BJ (cell line): ENCODE measurements around the gene MACIR. TPM values are rescaled to one million over a fixed set of nuclear protein-coding genes. Genes with fewer than 3 reads are reported as not detected.

Experiments used
- CTCF ChIA-PET: fragments of 350-600 bp; formaldehyde crosslinking; extraction: SDS; loops from one replicate; lab custom pipeline; 2021; ENCODE audit warnings: antibody characterized with exemption, inconsistent platforms; lab: Yijun Ruan, JAX
- POLR2A ChIA-PET: fragments of 300-600 bp; sonication (Branson Sonifier 250); formaldehyde crosslinking; extraction: SDS; loops from one replicate; lab custom pipeline; 2021; ENCODE audit warnings: antibody characterized with exemption; lab: Charles Lee
- DNase-seq: peaks from one replicate; pipeline ENCODE4 v3.0.0-alpha.2; 2011; ENCODE audit warnings: low read depth
- H3K27me3 ChIP-seq: 2 replicates; pipeline ENCODE4 v1.6.0; 2011; ENCODE audit warnings: low read length; ENCODE audit not compliant: control insufficient read depth, insufficient read depth
- H3K36me3 ChIP-seq: 2 replicates; pipeline ENCODE4 v1.5.1; 2011; ENCODE audit warnings: low read length; ENCODE audit not compliant: control insufficient read depth, insufficient read depth
- H3K4me3 ChIP-seq: 2 replicates; pipeline ENCODE4 v1.5.1; 2011; ENCODE audit warnings: low read depth, mild to moderate bottlenecking, control low read depth, low read length
- CTCF ChIP-seq: IDR thresholded peaks from 2 replicates; pipeline ENCODE4 v1.5.1; 2011; ENCODE audit warnings: low read depth, mild to moderate bottlenecking, control low read depth, inconsistent platforms, low read length, moderate library complexity; ENCODE audit not compliant: insufficient read depth
- polyA plus RNA-seq: library from polyadenylated mRNA; depleted of rRNA; stranded (reverse); fragments of >200 nt; gene quantifications from 2 replicates; pipeline ENCODE4 v1.2.3, GENCODE V29; 2011

Gene MACIR
- polyA plus RNA-seq, 1 experiment: 29.1 TPM

- Histone ChIP-seq H3K36me3 (no peaks in the 10 kb centered on the region), H3K4me3 (no peak overlapping the region), H3K27me3 (no peaks in the 10 kb centered on the region)
- ChIA-PET CTCF (interaction anchor here (0.5 to 6.4 kb wide), 18 partner anchors 8 to 254 kb away, joined by 3 to 64 read pairs (median 4); no protein-coding TSS in a partner anchor), POLR2A (interaction anchor here (0.6 kb wide), 1 partner anchor 26 kb away, joined by 13 read pairs; the partner anchor contains the start of gene MACIR)
- TF ChIP-seq CTCF: peak; percentile 76
- no peak for DNase-seq
Observed at GRCh38 chr5:103232393-103232999, 26.1 kb upstream of the MACIR start.

GRCh38 chr5:103234239-103234975, 24.2 kb upstream of the MACIR start:
- ChIA-PET CTCF (interaction anchor here (0.8 to 6.4 kb wide), 3 partner anchors 10 to 242 kb away, joined by 3 to 64 read pairs (median 12); no protein-coding TSS in a partner anchor), POLR2A (interaction anchor here (0.7 kb wide), 1 partner anchor 20 kb away, joined by 3 read pairs; no protein-coding TSS in a partner anchor)
- no peaks in the 10 kb centered on the region for H3K36me3 ChIP-seq
- no peak for DNase-seq
- H3K27me3 ChIP-seq: no peaks in the 10 kb centered on the region
- no peak for TF ChIP-seq CTCF
- H3K4me3 ChIP-seq: no peak overlapping the region

GRCh38 chr5:103235891-103236290, 22.7 kb upstream of the MACIR start:
- POLR2A ChIA-PET: no interaction called here
- CTCF ChIA-PET: no interaction called here
- no peak overlapping the region for H3K4me3 ChIP-seq
- no peaks in the 10 kb centered on the region for H3K27me3 ChIP-seq
- no peak for TF ChIP-seq CTCF
- no peak for DNase-seq
- no peaks in the 10 kb centered on the region for H3K36me3 ChIP-seq

GRCh38 chr5:103237778-103238177, 20.8 kb upstream of the MACIR start:
- Histone ChIP-seq H3K27me3 (no peaks in the 10 kb centered on the region), H3K4me3 (no peak overlapping the region), H3K36me3 (no peaks in the 10 kb centered on the region)
- ChIA-PET CTCF (interaction anchor here (0.6 to 1.0 kb wide), 3 partner anchors 12 to 274 kb away, joined by 3 read pairs; no protein-coding TSS in a partner anchor), POLR2A (no interaction called here)
- no peak for TF ChIP-seq CTCF
- no peak for DNase-seq

GRCh38 chr5:103243665-103244064, 14.9 kb upstream of the MACIR start:
- TF ChIP-seq CTCF: no peak
- H3K4me3 ChIP-seq: no peak overlapping the region
- H3K36me3 ChIP-seq: no peaks in the 10 kb centered on the region
- CTCF ChIA-PET: interaction anchor here (0.7 to 1.0 kb wide), 2 partner anchors 12 to 128 kb away, joined by 3 read pairs; no protein-coding TSS in a partner anchor
- no peaks in the 10 kb centered on the region for H3K27me3 ChIP-seq
- DNase-seq: no peak
- POLR2A ChIA-PET: no interaction called here
